Skin of body (tissue), 2 donors: ENCODE measurements around the gene CCDC15. TPM values are rescaled to one million over a fixed set of nuclear protein-coding genes. Genes with fewer than 3 reads are reported as not detected.
"Not testable (repeated sequence)": the region's sequence is repeated elsewhere in the genome, so short reads cannot be mapped to it uniquely, and the experiment has no call there.

ENCODE experiments used
- DNase-seq: peaks from one replicate; lab custom pipeline; 2025; lab: John Stamatoyannopoulos, UW
- total RNA-seq: library from RNA; depleted of rRNA; stranded (reverse); fragments of >200 nt; gene quantifications from one replicate; pipeline ENCODE4 v1.2.3, GENCODE V29; 2014

CCDC15 gene
- total RNA-seq, 1 donor from 2014 or later = 4.3 TPM

- DNase-seq = no peak
Observed at GRCh38 chr11:124987096-124987495, 33.1 kb downstream of the CCDC15 start.

GRCh38 chr11:124988063-124988462 is 34.1 kb downstream of the CCDC15 start:
- no peak for DNase-seq

GRCh38 chr11:125001079-125001778 is 47.2 kb downstream of the CCDC15 start:
- DNase-seq = no peak

DNA sequence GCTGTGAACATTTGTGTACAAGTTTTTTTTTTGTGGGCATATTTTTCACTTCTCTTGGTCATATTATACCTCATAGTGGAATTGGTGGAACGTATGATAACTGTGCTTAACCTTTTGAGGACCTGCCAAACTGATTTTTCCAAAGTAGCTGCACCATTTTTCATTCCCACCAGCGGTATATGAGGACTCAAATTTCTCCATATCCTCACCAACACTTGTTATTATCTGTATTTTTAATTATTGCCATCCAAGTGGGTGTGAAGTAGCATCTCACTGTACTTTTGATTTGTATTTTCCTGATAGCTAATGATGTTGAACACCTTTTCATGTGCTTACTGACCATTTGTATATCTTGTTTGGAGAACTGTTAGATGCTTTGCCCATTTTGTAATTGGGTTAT is 47.8 kb downstream of the CCDC15 start:
- no peak for DNase-seq

- no peak for DNase-seq
Observed at GRCh38 chr11:125005491-125005890, 51.5 kb downstream of the CCDC15 start.

DNA sequence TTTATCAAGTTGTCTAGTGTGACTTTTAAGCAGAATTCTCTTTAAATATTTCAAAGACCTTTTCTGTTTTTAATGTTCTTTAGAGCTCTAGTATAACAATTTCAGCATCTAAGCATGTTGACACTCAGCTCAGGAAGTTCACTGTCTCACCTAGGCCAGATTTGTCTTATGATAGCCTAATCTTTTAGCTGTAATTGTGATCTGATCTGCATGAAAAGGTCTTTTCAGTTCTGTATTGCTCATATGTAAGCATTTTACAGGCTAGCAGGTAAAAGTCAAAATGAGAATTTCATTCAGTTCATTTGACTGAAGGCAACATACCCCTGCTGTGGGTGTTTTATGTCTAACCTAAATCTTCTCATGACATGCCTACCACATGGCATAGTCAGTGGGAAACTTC is 62.4 kb downstream of the CCDC15 start:
- DNase-seq = no peak

- no peak for DNase-seq
Observed at GRCh38 chr11:125020342-125020741, 66.3 kb downstream of the CCDC15 start.

GRCh38 chr11:125022551-125022950 is 68.5 kb downstream of the CCDC15 start:
- no peak for DNase-seq

DNA sequence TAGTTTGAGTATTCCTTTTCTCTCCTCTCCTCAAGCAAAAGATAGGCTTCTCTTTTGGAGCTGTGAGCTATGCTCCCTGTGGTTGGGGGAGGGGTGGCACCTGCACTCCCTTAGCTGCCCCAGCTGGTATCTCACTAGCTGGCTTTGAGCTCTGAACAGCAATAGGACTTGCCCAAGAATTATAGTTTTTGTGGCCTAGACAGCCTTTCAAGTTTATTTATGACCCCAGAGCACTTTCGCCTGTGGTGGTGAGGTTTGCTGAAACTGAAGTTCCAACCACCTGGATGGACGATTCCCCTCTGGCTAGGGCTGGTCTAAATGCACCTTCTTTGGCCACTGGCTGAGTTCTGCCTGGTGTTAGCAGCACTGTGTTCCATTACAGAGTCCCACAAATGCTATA is 72.0 kb downstream of the CCDC15 start:
- no peak for DNase-seq

DNA sequence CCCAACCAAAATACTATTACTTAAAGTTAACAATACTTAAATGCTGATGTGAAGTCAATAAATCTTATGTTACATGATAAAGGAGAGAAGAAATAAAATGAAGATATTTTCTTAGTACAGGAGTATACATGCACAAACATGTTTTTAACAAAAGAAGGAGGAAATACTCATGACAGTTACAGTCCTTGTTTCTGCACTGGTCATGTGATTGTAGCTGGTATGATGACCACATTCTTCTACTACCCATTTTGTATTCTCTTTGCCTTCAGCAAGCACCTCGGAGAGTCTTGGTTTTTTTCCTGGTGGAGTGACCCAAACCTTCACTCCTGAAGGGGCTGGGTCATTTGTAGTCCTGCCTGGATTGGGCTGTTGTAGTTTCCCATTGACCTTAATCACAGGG is 75.4 kb downstream of the CCDC15 start:
- DNase-seq = not testable (repeated sequence)

GRCh38 chr11:125036933-125037332 is 82.9 kb downstream of the CCDC15 start:
- no peak for DNase-seq

- DNase-seq = no peak
Observed at GRCh38 chr11:125049164-125049792, 95.3 kb downstream of the CCDC15 start.

DNA sequence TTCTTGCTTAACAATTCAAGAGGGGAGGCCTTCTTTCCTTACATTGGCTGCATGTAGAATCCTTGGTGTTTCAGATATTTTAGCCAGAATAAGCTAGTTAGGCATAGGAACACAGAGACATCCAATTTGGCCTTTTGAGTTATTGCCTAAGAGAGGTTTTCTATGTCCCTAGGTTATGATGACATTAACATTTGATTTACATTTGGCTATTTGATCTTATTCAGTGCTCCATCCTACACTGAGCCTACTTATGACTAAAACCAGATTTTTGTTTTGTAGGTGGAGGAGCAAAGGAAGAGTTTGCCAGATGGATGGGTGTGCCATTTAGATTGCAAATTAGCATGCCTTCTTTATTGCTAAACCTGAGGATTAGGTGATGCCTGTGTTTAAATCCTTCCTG is 98.0 kb downstream of the CCDC15 start:
- DNase-seq = no peak

- no peak for DNase-seq
Observed at GRCh38 chr11:125053167-125053566, 99.2 kb downstream of the CCDC15 start.

DNA sequence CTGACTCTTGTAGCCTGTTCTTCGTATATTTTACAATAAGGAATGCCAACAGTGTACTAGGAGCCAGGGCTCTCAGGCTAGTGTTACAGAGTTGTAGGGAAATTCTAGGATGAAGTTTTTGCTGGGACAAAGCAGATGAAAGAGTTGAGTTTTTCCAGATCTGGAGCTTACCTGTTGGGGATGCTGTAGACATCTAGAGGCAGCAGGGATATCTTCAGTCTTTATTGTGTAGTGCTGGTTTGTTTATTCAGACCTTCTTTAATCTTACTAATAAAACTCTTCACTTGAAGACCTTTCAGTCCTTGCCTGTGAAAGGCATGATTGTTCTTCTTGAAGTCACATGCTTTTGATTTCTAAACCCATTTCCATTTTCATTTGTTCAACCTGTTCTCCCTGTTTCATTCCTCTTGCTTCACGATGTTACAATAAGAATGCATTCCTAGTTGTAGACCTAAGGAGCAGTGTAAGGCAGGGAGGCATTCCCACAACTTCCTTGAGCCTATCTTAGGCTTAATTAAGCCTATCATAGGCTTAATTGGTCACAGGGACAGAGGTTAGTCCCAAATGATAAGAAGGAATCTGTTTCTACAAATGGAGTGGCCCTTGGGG is 101.2 kb downstream of the CCDC15 start:
- DNase-seq = no peak

DNA sequence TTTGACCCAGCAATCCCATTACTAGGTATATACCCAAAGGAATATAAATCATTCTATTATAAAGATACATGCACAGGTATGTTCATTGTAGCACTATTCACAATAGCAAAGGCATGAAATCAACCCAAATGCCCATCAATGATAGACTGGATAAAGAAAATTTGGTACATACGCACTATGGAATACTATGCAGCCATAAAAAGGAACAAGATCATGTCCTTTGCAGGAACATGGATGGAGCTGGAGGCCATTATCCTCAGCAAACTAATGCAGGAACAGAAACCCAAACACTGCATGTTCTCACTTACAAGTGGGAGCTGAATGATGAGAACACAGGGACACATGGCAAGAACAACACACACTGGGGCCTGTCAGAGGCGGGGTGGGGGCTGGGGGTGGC is 102.1 kb downstream of the CCDC15 start:
- not testable (repeated sequence) for DNase-seq

DNA sequence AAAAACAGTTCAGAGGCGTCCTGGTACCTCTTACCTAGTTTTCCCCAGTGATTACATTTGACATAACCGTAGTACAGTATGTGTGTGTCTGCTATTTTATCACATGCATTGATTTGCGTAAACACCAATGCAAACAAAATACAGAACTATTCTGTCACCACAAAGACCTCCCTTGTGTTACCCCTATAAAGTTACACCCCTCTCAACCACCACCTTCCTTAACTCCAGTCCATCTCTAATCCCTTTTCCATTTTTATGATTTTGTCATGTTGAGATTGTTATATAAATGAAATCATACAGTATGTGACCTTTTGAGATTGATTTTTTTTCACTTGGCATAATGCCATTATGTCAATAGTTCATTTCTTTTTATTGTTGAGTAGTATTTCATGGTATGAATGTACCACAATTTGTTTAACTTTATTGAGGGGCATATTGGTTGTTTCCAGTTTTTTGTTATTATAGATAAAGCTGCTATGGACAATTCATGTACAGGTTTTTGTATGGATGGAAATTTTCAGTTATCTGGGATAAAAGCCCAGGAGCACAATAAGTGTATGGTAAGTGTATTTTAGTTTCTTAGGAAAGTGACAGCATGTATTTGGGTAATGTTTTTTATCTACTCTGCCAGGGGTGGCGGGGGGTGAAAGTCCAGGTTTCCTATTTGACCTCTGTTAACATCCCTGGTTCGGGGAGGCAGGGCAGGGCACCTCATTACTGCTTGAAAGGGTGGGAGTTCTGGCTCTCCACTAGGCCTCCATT is 103.1 kb downstream of the CCDC15 start:
- no peak for DNase-seq

GRCh38 chr11:125057693-125058016 is 103.7 kb downstream of the CCDC15 start:
- DNase-seq = no peak

- DNase-seq = no peak
Observed at GRCh38 chr11:125061281-125061680, 107.3 kb downstream of the CCDC15 start.

DNA sequence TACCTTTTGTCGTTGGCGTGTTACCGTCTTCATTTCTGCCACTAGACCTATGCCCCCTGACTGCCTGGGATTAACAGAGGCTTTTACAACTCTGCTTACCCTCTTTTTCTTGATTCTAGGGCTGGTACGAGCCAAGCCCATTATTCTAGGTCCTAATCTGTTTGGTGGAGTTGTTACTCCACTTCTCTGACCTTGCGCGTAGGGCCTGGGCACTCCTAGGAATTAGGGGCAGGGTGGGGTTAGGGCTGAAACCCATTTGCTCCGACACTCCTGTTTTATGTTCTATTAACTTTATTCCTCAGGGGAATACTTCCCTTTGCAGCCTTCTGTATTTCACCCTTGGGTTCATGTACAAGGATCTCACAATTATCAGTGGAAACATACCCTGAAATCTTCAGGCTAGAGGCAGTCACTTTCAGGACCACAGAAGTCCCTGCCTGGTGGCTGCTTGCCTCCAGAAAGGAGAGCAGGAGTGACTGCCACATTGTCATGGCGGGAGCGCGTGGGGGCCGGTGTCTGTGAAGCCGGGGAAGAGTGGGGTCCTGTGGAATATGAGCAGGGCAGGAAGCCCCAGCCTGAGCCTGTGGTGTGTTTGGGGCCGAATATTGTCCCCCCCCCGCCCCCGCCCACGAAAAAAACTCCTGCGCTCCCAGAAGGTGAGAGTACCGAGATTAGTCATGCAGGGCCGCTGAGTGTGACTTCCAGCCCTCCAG is 108.4 kb downstream of the CCDC15 start:
- no peak for DNase-seq

DNA sequence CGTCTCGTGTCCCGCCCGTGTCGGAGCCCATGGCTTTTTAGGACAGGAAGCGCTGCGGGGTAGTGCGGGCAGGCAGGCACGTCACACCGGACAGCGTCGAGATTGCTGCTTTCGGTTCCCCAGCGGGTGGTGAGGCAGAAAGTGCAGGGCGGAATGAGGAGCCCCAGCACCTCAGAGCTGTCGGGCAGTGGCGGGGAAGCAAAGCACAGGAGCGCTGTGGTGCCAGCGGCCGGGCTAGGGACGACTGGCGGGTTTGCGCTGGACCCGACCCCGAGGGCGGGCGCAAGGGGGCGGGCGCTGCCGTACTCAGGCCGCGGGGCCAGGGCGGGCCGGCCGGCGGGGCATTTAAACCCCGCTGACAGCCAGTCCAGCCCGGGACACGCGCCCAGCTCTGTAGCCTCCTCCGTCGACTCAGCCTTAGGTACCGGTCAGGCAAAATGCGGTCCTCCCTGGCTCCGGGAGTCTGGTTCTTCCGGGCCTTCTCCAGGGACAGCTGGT is 109.0 kb downstream of the CCDC15 start, which contains the start of gene SLC37A2:
Gene SLC37A2, plus strand, starts transcription at position 375 of the 498 bp plus-strand sequence. Its CDS starts 63 bp downstream, at position 438.
- no peak for DNase-seq
